GM12878 (cell line): ENCODE measurements around the gene ANKRD23. TPM values are rescaled to one million over a fixed set of nuclear protein-coding genes. Genes with fewer than 3 reads are reported as not detected.

Source experiments
- ATAC-seq: fragments of 200-7000 bp; cut with Tn5 transposase; 3 replicates; pipeline ENCODE4 v1.9.1; 2020; ENCODE audit warnings: mild to moderate bottlenecking, moderate library complexity
- BruUV-seq: library from RNA; stranded (reverse); fragments of 400-500 nt; replicated peaks from 2 replicates; lab custom pipeline; 2021; lab: Mats Ljungman, UMichigan
- CTCF ChIA-PET: fragments of 300-600 bp; sonication (Branson Sonifier 250); formaldehyde crosslinking; extraction: SDS; loops from one replicate; lab custom pipeline; 2021; ENCODE audit warnings: inconsistent platforms; lab: Yijun Ruan, JAX
- POLR2A ChIA-PET: fragments of 350-600 bp; formaldehyde crosslinking; extraction: SDS; loops from one replicate; lab custom pipeline; 2021; ENCODE audit warnings: inconsistent platforms; lab: Charles Lee
- RAD21 ChIA-PET: fragments of 300-600 bp; sonication (Branson Sonifier 250); formaldehyde crosslinking; loops from one replicate; lab custom pipeline; 2023; ENCODE audit warnings: antibody characterized with exemption; ENCODE audit not compliant: unreplicated experiment; lab: Charles Lee
- SMC1A ChIA-PET: fragments of 300-600 bp; sonication (Branson Sonifier 250); formaldehyde crosslinking; loops from one replicate; lab custom pipeline; 2023; ENCODE audit not compliant: unreplicated experiment, uncharacterized antibody; lab: Charles Lee
- DNase-seq: peaks from one replicate; pipeline ENCODE4 v3.0.0-alpha.2; 2011; ENCODE audit warnings: low read depth, low spot score
- FAIRE-seq: peaks from 3 replicates; lab custom pipeline; 2011; peaks lifted over from hg19 to GRCh38; lab: Jason Lieb, UNC
- H2AFZ ChIP-seq: 2 replicates; pipeline ENCODE4 v1.6.0; 2011; ENCODE audit warnings: low read depth, low read length, control low read depth; ENCODE audit not compliant: control insufficient read depth
- H3K27ac ChIP-seq: 2 replicates; pipeline ENCODE4 v1.5.1; 2011; ENCODE audit warnings: control low read depth; ENCODE audit not compliant: control insufficient read depth, insufficient read depth
- H3K27me3 ChIP-seq, 2 experiments: replicated peaks in 1 of 2; 2 replicates each; pipeline versions ENCODE4 v1.6.0 to v1.6.1; 2011; ENCODE audit warnings: low read length in 1 of 2; ENCODE audit not compliant: control insufficient read depth in 2 of 2, insufficient read depth in 2 of 2
- H3K36me3 ChIP-seq, 2 experiments: 2 replicates each; pipeline ENCODE4 v1.5.1; 2011; ENCODE audit warnings: low read length in 1 of 2; ENCODE audit not compliant: control insufficient read depth in 2 of 2, insufficient read depth in 2 of 2
- H3K4me1 ChIP-seq: 2 replicates; pipeline ENCODE4 v1.6.1; 2011; ENCODE audit warnings: mild to moderate bottlenecking, low read length, moderate library complexity, mixed read lengths; ENCODE audit not compliant: control insufficient read depth, insufficient read depth
- H3K4me2 ChIP-seq: 2 replicates; pipeline ENCODE4 v1.6.0; 2011; ENCODE audit warnings: control low read depth; ENCODE audit not compliant: control insufficient read depth, insufficient read depth
- H3K4me3 ChIP-seq: fragments of 200-600 bp; sonication (generic); 2 replicates; pipeline ENCODE4 v1.5.1; 2016
- H3K79me2 ChIP-seq: 2 replicates; pipeline ENCODE4 v1.6.0; 2011; ENCODE audit warnings: low read length; ENCODE audit not compliant: control insufficient read depth, insufficient read depth
- H3K9ac ChIP-seq: 2 replicates; pipeline ENCODE4 v1.8.0; 2011; ENCODE audit warnings: low read length, control low read depth, mixed read lengths; ENCODE audit not compliant: control insufficient read depth, insufficient read depth
- H3K9me3 ChIP-seq: replicated peaks from 3 replicates; pipeline ENCODE4 v1.5.1; 2011; ENCODE audit warnings: mild to moderate bottlenecking, low read length; ENCODE audit not compliant: control insufficient read depth, insufficient read depth
- H4K20me1 ChIP-seq: 2 replicates; pipeline ENCODE4 v1.6.0; 2011; ENCODE audit not compliant: control insufficient read depth, insufficient read depth
- EED ChIP-seq: sonication (generic); IDR thresholded peaks from 2 replicates; pipeline ENCODE4 v1.6.1; 2016; ENCODE audit warnings: antibody characterized with exemption, low read depth
- NR2C1 ChIP-seq: fragments of 450-650 bp; IDR thresholded peaks from 2 replicates; pipeline ENCODE4 v1.6.1; 2017; ENCODE audit warnings: antibody characterized with exemption, mild to moderate bottlenecking, moderate library complexity
- POLR2AphosphoS2 ChIP-seq: IDR thresholded peaks from 2 replicates; pipeline ENCODE4 v1.6.1; 2011; ENCODE audit warnings: low read depth, mild to moderate bottlenecking, low read length, improper control_type of control experiment, moderate library complexity
- WGBS: methylation state at CpG from one replicate; pipeline ENCODE4 v1.1.6; 2016; ENCODE audit warnings: low lambda C conversion rate; ENCODE audit not compliant: insufficient replicate concordance, insufficient coverage; ENCODE audit errors: missing lambda C conversion rate; 5-methylcytosine and 5-hydroxymethylcytosine counted together
- in situ Hi-C: fragments of 300-500 bp; cut with MboI; formaldehyde crosslinking; loops from 9 replicates; pipeline ENCODE4 v1.14.3; 2018; ENCODE audit warnings: mixed read lengths
- intact Hi-C: fragments of 100-400 bp; cut with micrococcal nuclease; formaldehyde crosslinking; loops from one replicate; pipeline ENCODE4 v1.14.2; 2022; ENCODE audit not compliant: unreplicated experiment
- polyA plus RNA-seq, 11 experiments: library from polyadenylated mRNA; depleted of rRNA in 4 of 11; unstranded in 6 of 11; stranded (reverse) in 5 of 11; fragments of >200 nt; fragmentation: Nextera tagmentation in 4 of 11; fragmentation: Illumina TruSeq in 1 of 11; extraction: Ambion mirVana in 4 of 11; extraction: Trizol in 1 of 11; gene quantifications; 1 replicate in 1 of 11; 2 replicates in 10 of 11; pipeline versions ENCODE4 v1.2.1 to v1.2.3, GENCODE V29; 2011 to 2016; ENCODE audit warnings: inconsistent platforms in 2 of 11, missing spikeins in 2 of 11, low read depth in 1 of 11
- total RNA-seq, 4 experiments: library from RNA; depleted of rRNA in 3 of 4; stranded (reverse); fragments of >200 nt in 3 of 4; fragmentation: Illumina TruSeq in 1 of 4; extraction: Trizol in 1 of 4; gene quantifications; 2 replicates each; pipeline versions ENCODE4 v1.2.1 to v1.2.3, GENCODE V29; 2013 to 2021
- TF ChIP-seq, protein P1 (sequence below): IDR thresholded peaks from 2 replicates; pipeline ENCODE4 v1.6.1; 2012; ENCODE audit warnings: mild to moderate bottlenecking, low read depth, low read length
- TF ChIP-seq, protein P2 (sequence below): fragments of 450-650 bp; IDR thresholded peaks from 2 replicates; pipeline ENCODE4 v1.6.1; 2017; ENCODE audit warnings: antibody characterized with exemption, mild to moderate bottlenecking, moderate library complexity

The ANKRD23 gene
- total and polyA plus RNA-seq, 10 of the 15 experiments (the other 5 are each of a cell fraction or from before 2014, with no cell fraction given) = 0.34 to 5.3 (median 2.7) TPM

DNA sequence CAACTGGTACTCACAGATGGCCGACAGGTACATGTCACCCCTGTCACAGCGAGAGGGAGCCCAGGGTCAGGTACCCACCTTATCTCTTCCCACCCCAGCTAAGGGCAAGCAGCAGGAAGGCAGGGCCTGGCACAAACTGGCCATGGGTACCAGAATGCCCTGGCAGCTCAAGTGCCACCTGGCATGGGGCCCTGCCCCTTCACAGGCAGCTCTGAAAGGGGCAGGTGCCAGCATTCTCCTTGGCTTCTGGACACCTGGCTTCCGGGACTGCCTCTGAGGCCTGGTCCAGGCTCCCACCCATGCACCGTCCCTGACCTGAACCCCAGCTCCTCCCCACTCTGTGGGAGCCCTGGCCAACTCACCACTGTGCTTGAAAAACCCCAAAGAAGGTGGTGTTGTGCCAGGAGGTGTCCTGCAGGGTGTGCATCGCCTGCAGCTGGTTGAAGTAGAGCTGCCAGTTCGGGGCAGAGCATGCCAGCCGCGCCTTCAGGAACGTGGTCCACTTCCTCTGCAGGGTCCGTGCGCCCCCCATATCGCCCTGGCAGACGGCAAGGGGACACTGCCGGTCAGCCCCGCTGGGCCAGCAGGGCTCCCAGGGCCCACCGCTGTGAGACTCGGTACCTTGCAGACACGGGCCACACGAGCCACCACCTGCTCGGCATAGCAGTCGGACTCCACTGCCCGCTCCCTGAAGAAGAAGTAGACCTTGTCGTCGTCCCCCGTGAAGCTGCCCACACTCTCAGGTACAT is 20.7 kb upstream of the ANKRD23 start:
- H3K27me3 ChIP-seq = no peaks in the 10 kb centered on the region
- TF ChIP-seq POLR2AphosphoS2 (0 out of 2 replicates have a peak, but pooled peaks have one; percentile 8), NR2C1 (no peak), EED (no peak)
- TF ChIP-seq, protein P1, sequence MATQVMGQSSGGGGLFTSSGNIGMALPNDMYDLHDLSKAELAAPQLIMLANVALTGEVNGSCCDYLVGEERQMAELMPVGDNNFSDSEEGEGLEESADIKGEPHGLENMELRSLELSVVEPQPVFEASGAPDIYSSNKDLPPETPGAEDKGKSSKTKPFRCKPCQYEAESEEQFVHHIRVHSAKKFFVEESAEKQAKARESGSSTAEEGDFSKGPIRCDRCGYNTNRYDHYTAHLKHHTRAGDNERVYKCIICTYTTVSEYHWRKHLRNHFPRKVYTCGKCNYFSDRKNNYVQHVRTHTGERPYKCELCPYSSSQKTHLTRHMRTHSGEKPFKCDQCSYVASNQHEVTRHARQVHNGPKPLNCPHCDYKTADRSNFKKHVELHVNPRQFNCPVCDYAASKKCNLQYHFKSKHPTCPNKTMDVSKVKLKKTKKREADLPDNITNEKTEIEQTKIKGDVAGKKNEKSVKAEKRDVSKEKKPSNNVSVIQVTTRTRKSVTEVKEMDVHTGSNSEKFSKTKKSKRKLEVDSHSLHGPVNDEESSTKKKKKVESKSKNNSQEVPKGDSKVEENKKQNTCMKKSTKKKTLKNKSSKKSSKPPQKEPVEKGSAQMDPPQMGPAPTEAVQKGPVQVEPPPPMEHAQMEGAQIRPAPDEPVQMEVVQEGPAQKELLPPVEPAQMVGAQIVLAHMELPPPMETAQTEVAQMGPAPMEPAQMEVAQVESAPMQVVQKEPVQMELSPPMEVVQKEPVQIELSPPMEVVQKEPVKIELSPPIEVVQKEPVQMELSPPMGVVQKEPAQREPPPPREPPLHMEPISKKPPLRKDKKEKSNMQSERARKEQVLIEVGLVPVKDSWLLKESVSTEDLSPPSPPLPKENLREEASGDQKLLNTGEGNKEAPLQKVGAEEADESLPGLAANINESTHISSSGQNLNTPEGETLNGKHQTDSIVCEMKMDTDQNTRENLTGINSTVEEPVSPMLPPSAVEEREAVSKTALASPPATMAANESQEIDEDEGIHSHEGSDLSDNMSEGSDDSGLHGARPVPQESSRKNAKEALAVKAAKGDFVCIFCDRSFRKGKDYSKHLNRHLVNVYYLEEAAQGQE = no peak
- TF ChIP-seq, protein P2, sequence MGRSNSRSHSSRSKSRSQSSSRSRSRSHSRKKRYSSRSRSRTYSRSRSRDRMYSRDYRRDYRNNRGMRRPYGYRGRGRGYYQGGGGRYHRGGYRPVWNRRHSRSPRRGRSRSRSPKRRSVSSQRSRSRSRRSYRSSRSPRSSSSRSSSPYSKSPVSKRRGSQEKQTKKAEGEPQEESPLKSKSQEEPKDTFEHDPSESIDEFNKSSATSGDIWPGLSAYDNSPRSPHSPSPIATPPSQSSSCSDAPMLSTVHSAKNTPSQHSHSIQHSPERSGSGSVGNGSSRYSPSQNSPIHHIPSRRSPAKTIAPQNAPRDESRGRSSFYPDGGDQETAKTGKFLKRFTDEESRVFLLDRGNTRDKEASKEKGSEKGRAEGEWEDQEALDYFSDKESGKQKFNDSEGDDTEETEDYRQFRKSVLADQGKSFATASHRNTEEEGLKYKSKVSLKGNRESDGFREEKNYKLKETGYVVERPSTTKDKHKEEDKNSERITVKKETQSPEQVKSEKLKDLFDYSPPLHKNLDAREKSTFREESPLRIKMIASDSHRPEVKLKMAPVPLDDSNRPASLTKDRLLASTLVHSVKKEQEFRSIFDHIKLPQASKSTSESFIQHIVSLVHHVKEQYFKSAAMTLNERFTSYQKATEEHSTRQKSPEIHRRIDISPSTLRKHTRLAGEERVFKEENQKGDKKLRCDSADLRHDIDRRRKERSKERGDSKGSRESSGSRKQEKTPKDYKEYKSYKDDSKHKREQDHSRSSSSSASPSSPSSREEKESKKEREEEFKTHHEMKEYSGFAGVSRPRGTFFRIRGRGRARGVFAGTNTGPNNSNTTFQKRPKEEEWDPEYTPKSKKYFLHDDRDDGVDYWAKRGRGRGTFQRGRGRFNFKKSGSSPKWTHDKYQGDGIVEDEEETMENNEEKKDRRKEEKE = no peak
- ChIA-PET CTCF (interaction anchor here (1.4 kb wide), 1 partner anchor 9 kb away, joined by 5 read pairs; no protein-coding TSS in a partner anchor), POLR2A (no interaction called here), SMC1A (no interaction called here), RAD21 (no interaction called here)
- no peak overlapping the region for H3K9ac ChIP-seq
- H4K20me1 ChIP-seq = no peaks in the 10 kb centered on the region
- BruUV-seq = no TSS peak
- H3K9me3 ChIP-seq = no peaks in the 10 kb centered on the region
- no peak for ATAC-seq
- peaks cover 35% of the 10 kb centered on the region for H3K79me2 ChIP-seq
- H3K4me1 ChIP-seq = peaks cover 8% of the 10 kb centered on the region
- DNase-seq = no peak
- H3K4me2 ChIP-seq = no peak overlapping the region
- peaks cover 11 to 30% of the 10 kb centered on the region in 2 experiments; a peak in 3 of 4 replicates for H3K36me3 ChIP-seq
- in situ Hi-C loops (no loop called here), intact Hi-C loops (loop anchor here (5.0 kb wide), 1 partner anchor 227 kb away; the partner anchor contains the start of gene KANSL3)
- FAIRE-seq = no peak
- H3K27ac ChIP-seq = no peak overlapping the region
- H2AFZ ChIP-seq = no peak overlapping the region
- H3K4me3 ChIP-seq = no peak overlapping the region
- 95% methylated on average over 25 of the region's 25 CpGs for WGBS
